Spleen (tissue), 7 donors: ENCODE results near the gene IL11RA.

ENCODE experiments used
- CTCF ChIP-seq, 11 experiments: fragments of 200-600 bp in 7 of 11; fragments of 450-650 bp in 4 of 11; sonication (generic) in 4 of 11; IDR thresholded peaks in 8 of 11; conservative IDR thresholded peaks in 3 of 11; 1 replicate in 7 of 11; 2 replicates in 4 of 11; pipeline versions ENCODE4 v1.4.0 to v1.8.0; 2016 to 2021; ENCODE audit warnings: antibody characterized with exemption in 11 of 11, inconsistent platforms in 4 of 11, mild to moderate bottlenecking in 1 of 11
- POLR2AphosphoS5 ChIP-seq, 3 donors: sonication (generic); formaldehyde crosslinking; IDR thresholded peaks; one replicate each; pipeline ENCODE4 v1.5.1; 2017; ENCODE audit warnings: antibody characterized with exemption in 3 of 3
- donor health status: DM: no; HTN: no; CAD: no; lungs with moderate emphysema.
- donor health status: DM: no; HTN: no; CAD: no.
- donor health status: DM: no; HTN: no; CAD: no.

GRCh38 chr9:34625186-34625486, 26.8 kb upstream of the IL11RA start:
- TF ChIP-seq POLR2AphosphoS5 (IDR thresholded peaks at IDR 0.05) (no peak), CTCF (IDR thresholded peaks at IDR 0.05 in 8 of 11, conservative IDR thresholded peaks at IDR 0.05 in 3 of 11) (no peak)
